Measurements from ENCODE around the gene CIAO3. TPM values are rescaled to one million over a fixed set of nuclear protein-coding genes. Genes with fewer than 3 reads are reported as not detected.
A peak's percentile ranks its signal among the peaks of the same experiment; 100 is the strongest.

Gene CIAO3
- total RNA-seq, 1 experiment from 2014 or later = 50.9 TPM

- TF ChIP-seq AFF4 (CRISPR knock-in tag; IDR thresholded peaks at IDR 0.05; ENCODE audit: borderline replicate concordance) (no peak), OVOL2 (CRISPR knock-in tag; IDR thresholded peaks at IDR 0.05; ENCODE audit: borderline replicate concordance) (no peak)
These were observed 13.4 kb downstream of the CIAO3 start (continued) for GRCh38 chr16:727291-727977.

- TF ChIP-seq STAT6 (CRISPR knock-in tag; conservative IDR thresholded peaks at IDR 0.05; ENCODE audit: low read depth) = no peak
- TF ChIP-seq HMGXB4 (CRISPR knock-in tag; IDR thresholded peaks at IDR 0.05) = peak; percentile 63
- TF ChIP-seq USF2 (CRISPR knock-in tag; IDR thresholded peaks at IDR 0.05) = peak; percentile 64; the same call in 1 of the 2 replicates
- no peak for TF ChIP-seq NR2C2 (CRISPR knock-in tag; IDR thresholded peaks at IDR 0.05)
- TF ChIP-seq TP53 (CRISPR knock-in tag; IDR thresholded peaks at IDR 0.05) = no peak
- peak; percentile 56; the same call in 1 of the 2 replicates for TF ChIP-seq PRRX2 (CRISPR knock-in tag; IDR thresholded peaks at IDR 0.05)
- TF ChIP-seq MAX (CRISPR knock-in tag; IDR thresholded peaks at IDR 0.05) = peak; percentile 71; the same call in 1 of the 2 replicates
- no peak for TF ChIP-seq PRDM15 (CRISPR knock-in tag; IDR thresholded peaks at IDR 0.05)
- no peak for TF ChIP-seq FOXJ3 (CRISPR knock-in tag; IDR thresholded peaks at IDR 0.05; ENCODE audit: borderline replicate concordance)
- peak; percentile 53; the same call in 1 of the 2 replicates for TF ChIP-seq ZMAT4 (CRISPR knock-in tag; IDR thresholded peaks at IDR 0.05)
- TF ChIP-seq ELF4 (CRISPR knock-in tag; IDR thresholded peaks at IDR 0.05; ENCODE audit: low read depth) = no peak
- TF ChIP-seq ESRRA (CRISPR knock-in tag; IDR thresholded peaks at IDR 0.05; ENCODE audit: borderline replicate concordance) = 0 out of 2 replicates have a peak, but pooled peaks have one; percentile 55
- peak; percentile 71; the same call in 1 of the 2 replicates for TF ChIP-seq RELA (CRISPR knock-in tag; IDR thresholded peaks at IDR 0.05; ENCODE audit: borderline replicate concordance)
- TF ChIP-seq RORB (CRISPR knock-in tag; IDR thresholded peaks at IDR 0.05) = no peak
- peak; percentile 19; the same call in 1 of the 2 replicates for TF ChIP-seq E2F5 (CRISPR knock-in tag; IDR thresholded peaks at IDR 0.05)
- H3K36me3 Mint-ChIP-seq = no peaks in the 10 kb centered on the region; the same call in 1 of the 2 replicates
- H3K4me3 Mint-ChIP-seq = peak within 1 kb of the TSS; percentile 69
- H3K4me1 Mint-ChIP-seq = no peaks in the 10 kb centered on the region
- no peak within 1 kb of the TSS for H3K27ac Mint-ChIP-seq
- POLR2A ChIA-PET = no interaction called here
- peaks cover 2% of the 10 kb centered on the region; the same call in 1 of the 2 replicates for H3K27me3 Mint-ChIP-seq (ENCODE audit: low read depth)
- CTCF ChIA-PET = interaction anchor here (0.7 to 6.9 kb wide), 10 partner anchors 10 to 66 kb away, joined by 3 to 90 read pairs (median 5); partner anchors contain the start of genes CHTF18, CIAO3, METRN and RPUSD1
- no peaks in the 10 kb centered on the region for H3K9me3 Mint-ChIP-seq
- ATAC-seq = peak; percentile 50
- peak; percentile 89 for DNase-seq (ENCODE audit: low spot score)
These were observed 14.1 kb downstream of the CIAO3 start, which contains the start of the genes CCDC78 and HAGHL for GRCh38 chr16:726438-727290. Gene CCDC78 (minus strand): TSS chr16:726443. CDS start chr16:726367, 76 bp downstream. Gene HAGHL (plus strand): TSS chr16:727106. CDS start chr16:727510, 404 bp downstream.
